Endothelial cell of umbilical vein (primary cell): Measurements from ENCODE around the gene PPFIBP2. TPM values are rescaled to one million over a fixed set of nuclear protein-coding genes. Genes with fewer than 3 reads are reported as not detected.

Experiments
- BruUV-seq: library from RNA; stranded (reverse); fragments of 400-500 nt; replicated peaks from 2 replicates; lab custom pipeline; 2021; lab: Mats Ljungman, UMichigan
- CTCF ChIA-PET: fragments of 300-600, 350-600 bp; sonication (Branson Sonifier 250); formaldehyde crosslinking; loops from one replicate; lab custom pipeline; 2021; ENCODE audit warnings: antibody characterized with exemption, inconsistent platforms; lab: Charles Lee
- POLR2A ChIA-PET: fragments of 300-600, 350-600 bp; sonication (Branson Sonifier 250); formaldehyde crosslinking; loops from one replicate; lab custom pipeline; 2021; ENCODE audit warnings: antibody characterized with exemption, inconsistent platforms; lab: Charles Lee
- DNase-seq: peaks from one replicate; pipeline ENCODE4 v3.0.0-alpha.2; 2011; ENCODE audit warnings: low read depth, low spot score
- FAIRE-seq: peaks from 2 replicates; lab custom pipeline; 2011; peaks lifted over from hg19 to GRCh38; lab: Jason Lieb, UNC
- H2AFZ ChIP-seq: 2 replicates; pipeline ENCODE4 v1.6.0; 2012; ENCODE audit warnings: low read depth, low read length, control low read depth, inconsistent platforms
- H3K27ac ChIP-seq: 2 replicates; pipeline ENCODE4 v1.5.1; 2011; ENCODE audit warnings: low read depth, mild to moderate bottlenecking, control low read depth, low read length, moderate library complexity; ENCODE audit not compliant: insufficient read depth
- H3K27me3 ChIP-seq, 2 experiments: 2 replicates each; pipeline versions ENCODE4 v1.6.0 to v1.6.1; 2011; ENCODE audit warnings: low read length in 2 of 2, mixed read lengths in 1 of 2; ENCODE audit not compliant: control insufficient read depth in 2 of 2, insufficient read depth in 2 of 2
- H3K36me3 ChIP-seq, 2 experiments: 2 replicates in 1 of 2; 3 replicates in 1 of 2; pipeline ENCODE4 v1.5.1; 2011; ENCODE audit warnings: low read length in 2 of 2, mild to moderate bottlenecking in 1 of 2, moderate library complexity in 1 of 2; ENCODE audit not compliant: control insufficient read depth in 2 of 2, insufficient read depth in 2 of 2; ENCODE audit errors: extremely low read depth in 1 of 2
- H3K4me1 ChIP-seq: 3 replicates; pipeline ENCODE4 v1.5.1; 2011; ENCODE audit warnings: mild to moderate bottlenecking, low read length; ENCODE audit not compliant: control insufficient read depth, insufficient read depth; ENCODE audit errors: extremely low read depth
- H3K4me2 ChIP-seq: 2 replicates; pipeline ENCODE4 v1.6.1; 2011; ENCODE audit warnings: low read length, control low read depth, mixed read lengths; ENCODE audit not compliant: insufficient read depth
- H3K4me3 ChIP-seq, 3 experiments: fragments of 200-600 bp in 1 of 3; sonication (generic), shearing (Covaris generic) in 1 of 3; replicated peaks in 1 of 3; 2 replicates each; pipeline ENCODE4 v1.5.1; 2011 to 2016; ENCODE audit warnings: control low read depth in 3 of 3, low read length in 3 of 3, mild to moderate bottlenecking in 2 of 3, inconsistent platforms in 1 of 3, low read depth in 1 of 3, moderate library complexity in 1 of 3; ENCODE audit not compliant: insufficient read depth in 1 of 3
- H3K79me2 ChIP-seq: 2 replicates; pipeline ENCODE4 v1.6.0; 2012; ENCODE audit warnings: low read length, inconsistent platforms; ENCODE audit not compliant: control insufficient read depth, insufficient read depth
- H3K9ac ChIP-seq: replicated peaks from 2 replicates; pipeline ENCODE3; 2011; ENCODE audit warnings: low read length, control low read depth; ENCODE audit not compliant: insufficient read depth; ENCODE audit errors: extremely low read depth
- H3K9me1 ChIP-seq: replicated peaks from 3 replicates; pipeline ENCODE4 v1.6.0; 2011; ENCODE audit warnings: mild to moderate bottlenecking, low read length; ENCODE audit not compliant: control insufficient read depth, insufficient read depth; ENCODE audit errors: extremely low read depth
- H3K9me3 ChIP-seq: replicated peaks from 2 replicates; pipeline ENCODE4 v1.5.1; 2012; ENCODE audit warnings: low read length, inconsistent platforms; ENCODE audit not compliant: control insufficient read depth, insufficient read depth
- H4K20me1 ChIP-seq: replicated peaks from 2 replicates; pipeline ENCODE3; 2011; ENCODE audit warnings: mild to moderate bottlenecking, low read length; ENCODE audit not compliant: control insufficient read depth, insufficient read depth; ENCODE audit errors: extremely low read depth
- CTCF ChIP-seq, 2 donors: IDR thresholded peaks; 1 replicate in 1 of 2; 2 replicates in 1 of 2; pipeline ENCODE4 v1.5.1; 2011; ENCODE audit warnings: low read length in 2 of 2, mild to moderate bottlenecking in 2 of 2, moderate library complexity in 2 of 2, control low read depth in 1 of 2, inconsistent platforms in 1 of 2, low read depth in 1 of 2; ENCODE audit not compliant: insufficient read depth in 1 of 2; ENCODE audit errors: extremely low read depth in 1 of 2
- FOS ChIP-seq: IDR thresholded peaks from 2 replicates; pipeline ENCODE4 v1.6.1; 2011; ENCODE audit warnings: mild to moderate bottlenecking, low read length, moderate library complexity, borderline replicate concordance; ENCODE audit not compliant: insufficient read depth
- GATA2 ChIP-seq: IDR thresholded peaks from 2 replicates; pipeline ENCODE4 v1.7.0; 2011; ENCODE audit warnings: low read depth, mild to moderate bottlenecking, moderate library complexity, mixed read lengths, low read length; ENCODE audit not compliant: insufficient read length, insufficient read depth
- JUN ChIP-seq: IDR thresholded peaks from 2 replicates; pipeline ENCODE4 v1.6.1; 2011; ENCODE audit warnings: borderline replicate concordance, low read depth; ENCODE audit not compliant: insufficient read length, insufficient read depth
- MAX ChIP-seq: IDR thresholded peaks from 2 replicates; pipeline ENCODE4 v1.6.1; 2011; ENCODE audit not compliant: insufficient read depth, insufficient read length
- MYC ChIP-seq: IDR thresholded peaks from one replicate; pipeline ENCODE4 v1.6.1; 2011; ENCODE audit warnings: mild to moderate bottlenecking, low read depth, low read length
- POLR2A ChIP-seq: IDR thresholded peaks from 2 replicates; pipeline ENCODE4 v1.6.1; 2012; ENCODE audit warnings: low read depth, mild to moderate bottlenecking, control low read depth, low read length
- POLR2AphosphoS5 ChIP-seq: IDR thresholded peaks from 2 replicates; pipeline ENCODE4 v1.6.1; 2012; ENCODE audit warnings: low read depth, mild to moderate bottlenecking, control low read depth, low read length, moderate library complexity; ENCODE audit not compliant: insufficient read depth
- dilution Hi-C: fragments of 300-500 bp; cut with MboI; formaldehyde crosslinking; loops from one replicate; pipeline ENCODE4 v1.15.0; 2019; ENCODE audit warnings: low sequenced_read_pairs; ENCODE audit not compliant: extremely low pct_ligation_motif_present
- intact Hi-C: fragments of 100-400 bp; cut with micrococcal nuclease; formaldehyde crosslinking; loops from one replicate; pipeline ENCODE4 v1.10.0; 2022
- polyA plus RNA-seq, 4 experiments: library from polyadenylated mRNA; depleted of rRNA in 3 of 4; stranded (reverse) in 3 of 4; unstranded in 1 of 4; fragments of >200 nt; gene quantifications; 2 replicates each; pipeline versions ENCODE4 v1.2.1 to v1.2.3, GENCODE V29; 2011 to 2012; ENCODE audit warnings: missing spikeins in 1 of 4
- total RNA-seq: library from RNA; stranded (reverse); gene quantifications from 2 replicates; pipeline ENCODE4 v1.2.3, GENCODE V29; 2021

Gene PPFIBP2
- total and polyA plus RNA-seq, 2 donors (not counting 3 experiments of a cell fraction or from before 2014, with no cell fraction given) = 1.3 to 4.0 TPM

GRCh38 chr11:7559398-7560283 is 45.8 kb downstream of the PPFIBP2 start:
- H3K9me1 ChIP-seq = no peaks in the 10 kb centered on the region
- no peaks in the 10 kb centered on the region for H3K9me3 ChIP-seq
- no peak overlapping the region for H3K4me2 ChIP-seq
- ChIA-PET CTCF (interaction anchor here (1.3 to 4.0 kb wide), 5 partner anchors 9 to 136 kb away, joined by 4 to 18 read pairs (median 4); no protein-coding TSS in a partner anchor), POLR2A (no interaction called here)
- intact Hi-C loops (no loop called here), dilution Hi-C loops (no loop called here)
- TF ChIP-seq FOS (no peak), JUN (no peak)
- no TSS peak for BruUV-seq
- peaks cover 2 to 5% of the 10 kb centered on the region in 2 experiments for H3K27me3 ChIP-seq
- H2AFZ ChIP-seq = no peak overlapping the region
- no peaks in the 10 kb centered on the region for H4K20me1 ChIP-seq
- H3K79me2 ChIP-seq = no peaks in the 10 kb centered on the region
- FAIRE-seq = no peak
- H3K27ac ChIP-seq = no peak overlapping the region
- no peak overlapping the region for H3K9ac ChIP-seq
- no peak for DNase-seq
- H3K4me3 ChIP-seq = no peak overlapping the region
- no peaks in the 10 kb centered on the region for H3K4me1 ChIP-seq
- no peaks in the 10 kb centered on the region for H3K36me3 ChIP-seq

GRCh38 chr11:7561562-7561961 is 47.8 kb downstream of the PPFIBP2 start:
- ChIA-PET CTCF (interaction anchor here (4.0 kb wide), 1 partner anchor 96 kb away, joined by 18 read pairs; no protein-coding TSS in a partner anchor), POLR2A (no interaction called here)
- Histone ChIP-seq H3K79me2 (no peaks in the 10 kb centered on the region), H3K27me3 (peaks cover 0 to 2% of the 10 kb centered on the region in 2 experiments), H3K4me2 (no peak overlapping the region), H3K9ac (no peak overlapping the region), H3K36me3 (no peaks in the 10 kb centered on the region), H3K4me3 (no peak overlapping the region), H3K9me1 (no peaks in the 10 kb centered on the region), H3K4me1 (no peaks in the 10 kb centered on the region), H3K9me3 (no peaks in the 10 kb centered on the region), H4K20me1 (no peaks in the 10 kb centered on the region), H2AFZ (no peak overlapping the region), H3K27ac (no peak overlapping the region)
- DNase-seq (no peak), FAIRE-seq (no peak)
- intact Hi-C loops (no loop called here), dilution Hi-C loops (no loop called here)
- BruUV-seq = no TSS peak
- TF ChIP-seq MAX (no peak), FOS (no peak), GATA2 (no peak), POLR2A (no peak), JUN (no peak), POLR2AphosphoS5 (no peak), MYC (no peak), CTCF (IDR thresholded peaks at IDR 0.05; ENCODE audit: extremely low read depth in 1 of 2, insufficient read depth in 1 of 2, low read depth in 1 of 2, low read length in 2 of 2) (no peak)
